MM.1S (cell line): ENCODE data around the gene C18orf63.

Experiments
- EZH2 ChIP-seq: fragments of 300-600 bp; sonication (generic); optimal IDR thresholded peaks from 2 replicates; pipeline ENCODE3; 2017; ENCODE audit warnings: low read depth, mild to moderate bottlenecking, antibody characterized with exemption, low read length, mixed read lengths
- TF ChIP-seq, protein P1 (sequence below): fragments of 300-600 bp; sonication (generic); IDR thresholded peaks from 2 replicates; pipeline ENCODE4 v1.5.1; 2016; ENCODE audit warnings: antibody characterized with exemption, low read length, mixed read lengths

DNA sequence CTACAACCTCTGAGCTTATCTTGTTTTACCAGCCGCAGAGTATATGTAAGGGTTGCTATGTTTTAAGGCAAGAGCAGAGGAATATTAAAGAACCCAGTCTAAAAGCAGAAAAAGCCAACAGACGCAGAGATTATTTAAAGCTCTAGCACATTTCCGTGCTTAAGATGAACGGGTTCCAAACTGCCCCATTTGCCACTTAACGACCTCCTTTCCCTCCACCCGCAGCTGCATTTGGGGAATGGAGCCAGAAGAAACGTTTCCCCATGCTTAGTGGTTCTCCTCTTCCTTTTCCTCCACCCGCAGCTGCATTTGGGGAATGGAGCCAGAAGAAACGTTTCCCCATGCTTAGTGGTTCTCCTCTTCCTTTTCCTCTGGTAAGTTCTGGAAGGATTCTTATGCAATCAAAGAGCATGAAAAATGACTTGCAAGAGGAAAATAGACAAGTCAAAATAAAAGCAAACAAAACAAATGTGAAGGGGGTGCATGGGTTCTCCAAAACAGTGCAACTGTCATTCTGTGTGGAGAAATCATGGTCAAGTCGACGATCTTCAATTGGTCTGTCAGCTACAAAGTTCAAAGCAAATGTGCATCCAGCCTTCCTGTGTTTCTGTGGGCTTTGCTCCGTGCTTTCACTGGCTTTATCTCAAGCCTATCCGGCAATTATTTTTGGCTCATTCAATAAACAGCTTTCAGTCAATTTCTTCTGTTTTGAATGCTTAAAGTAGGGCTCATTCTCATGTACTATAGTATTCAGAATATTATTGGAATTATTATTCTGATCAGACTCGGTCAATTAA lies 83.7 kb downstream of the C18orf63 start:
- TF ChIP-seq, protein P1, sequence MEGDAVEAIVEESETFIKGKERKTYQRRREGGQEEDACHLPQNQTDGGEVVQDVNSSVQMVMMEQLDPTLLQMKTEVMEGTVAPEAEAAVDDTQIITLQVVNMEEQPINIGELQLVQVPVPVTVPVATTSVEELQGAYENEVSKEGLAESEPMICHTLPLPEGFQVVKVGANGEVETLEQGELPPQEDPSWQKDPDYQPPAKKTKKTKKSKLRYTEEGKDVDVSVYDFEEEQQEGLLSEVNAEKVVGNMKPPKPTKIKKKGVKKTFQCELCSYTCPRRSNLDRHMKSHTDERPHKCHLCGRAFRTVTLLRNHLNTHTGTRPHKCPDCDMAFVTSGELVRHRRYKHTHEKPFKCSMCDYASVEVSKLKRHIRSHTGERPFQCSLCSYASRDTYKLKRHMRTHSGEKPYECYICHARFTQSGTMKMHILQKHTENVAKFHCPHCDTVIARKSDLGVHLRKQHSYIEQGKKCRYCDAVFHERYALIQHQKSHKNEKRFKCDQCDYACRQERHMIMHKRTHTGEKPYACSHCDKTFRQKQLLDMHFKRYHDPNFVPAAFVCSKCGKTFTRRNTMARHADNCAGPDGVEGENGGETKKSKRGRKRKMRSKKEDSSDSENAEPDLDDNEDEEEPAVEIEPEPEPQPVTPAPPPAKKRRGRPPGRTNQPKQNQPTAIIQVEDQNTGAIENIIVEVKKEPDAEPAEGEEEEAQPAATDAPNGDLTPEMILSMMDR = no peak
- no peak for TF ChIP-seq EZH2
